ENCODE data around the gene ATP1B2. TPM values are rescaled to one million over a fixed set of nuclear protein-coding genes. Genes with fewer than 3 reads are reported as not detected.
A peak's percentile ranks its signal among the peaks of the same experiment; 100 is the strongest.

ATP1B2 gene
- total and polyA plus RNA-seq, 7 donors = 0.36 to 5.7 (median 0.85) TPM

- peak within 1 kb of the TSS; percentile 98 for H3K27ac ChIP-seq
- DNase-seq = peak; percentile 97 to 98
- H3K4me1 ChIP-seq = peaks cover 29% of the 10 kb centered on the region
- no peaks in the 10 kb centered on the region for H3K27me3 ChIP-seq (ENCODE audit: insufficient read depth in 3 of 3, low read length in 2 of 3)
- peaks cover 0 to 19% of the 10 kb centered on the region in 2 donors for H3K36me3 ChIP-seq (ENCODE audit: insufficient read depth in 1 of 2, low read depth in 1 of 2)
- intact Hi-C loops (cut with DNase I) = loop anchor here in 1 of 2 donors (5.0 to 10.0 kb wide), 2 partner anchors 106 to 253 kb away; partner anchors contain the start of genes FGF11, MPDU1 and TMEM102
- peak within 1 kb of the TSS; percentile 88 for H3K4me3 ChIP-seq
- ATAC-seq = peak; percentile 84 to 91 (median 89)
- no peaks in the 10 kb centered on the region for H3K9me3 ChIP-seq
- TF ChIP-seq, protein P1, sequence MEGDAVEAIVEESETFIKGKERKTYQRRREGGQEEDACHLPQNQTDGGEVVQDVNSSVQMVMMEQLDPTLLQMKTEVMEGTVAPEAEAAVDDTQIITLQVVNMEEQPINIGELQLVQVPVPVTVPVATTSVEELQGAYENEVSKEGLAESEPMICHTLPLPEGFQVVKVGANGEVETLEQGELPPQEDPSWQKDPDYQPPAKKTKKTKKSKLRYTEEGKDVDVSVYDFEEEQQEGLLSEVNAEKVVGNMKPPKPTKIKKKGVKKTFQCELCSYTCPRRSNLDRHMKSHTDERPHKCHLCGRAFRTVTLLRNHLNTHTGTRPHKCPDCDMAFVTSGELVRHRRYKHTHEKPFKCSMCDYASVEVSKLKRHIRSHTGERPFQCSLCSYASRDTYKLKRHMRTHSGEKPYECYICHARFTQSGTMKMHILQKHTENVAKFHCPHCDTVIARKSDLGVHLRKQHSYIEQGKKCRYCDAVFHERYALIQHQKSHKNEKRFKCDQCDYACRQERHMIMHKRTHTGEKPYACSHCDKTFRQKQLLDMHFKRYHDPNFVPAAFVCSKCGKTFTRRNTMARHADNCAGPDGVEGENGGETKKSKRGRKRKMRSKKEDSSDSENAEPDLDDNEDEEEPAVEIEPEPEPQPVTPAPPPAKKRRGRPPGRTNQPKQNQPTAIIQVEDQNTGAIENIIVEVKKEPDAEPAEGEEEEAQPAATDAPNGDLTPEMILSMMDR (IDR thresholded peaks at IDR 0.05) = peak; percentile 99
- WGBS, 3 donors = 0% methylated on average over 51 of the region's 51 CpGs
These were observed 37.4 kb downstream of the ATP1B2 start, which contains the start of gene WRAP53 for GRCh38 chr17:7687908-7688807. WRAP53 (plus strand) TSS chr17:7688477; CDS start chr17:7688649, 172 bp downstream.

DNA sequence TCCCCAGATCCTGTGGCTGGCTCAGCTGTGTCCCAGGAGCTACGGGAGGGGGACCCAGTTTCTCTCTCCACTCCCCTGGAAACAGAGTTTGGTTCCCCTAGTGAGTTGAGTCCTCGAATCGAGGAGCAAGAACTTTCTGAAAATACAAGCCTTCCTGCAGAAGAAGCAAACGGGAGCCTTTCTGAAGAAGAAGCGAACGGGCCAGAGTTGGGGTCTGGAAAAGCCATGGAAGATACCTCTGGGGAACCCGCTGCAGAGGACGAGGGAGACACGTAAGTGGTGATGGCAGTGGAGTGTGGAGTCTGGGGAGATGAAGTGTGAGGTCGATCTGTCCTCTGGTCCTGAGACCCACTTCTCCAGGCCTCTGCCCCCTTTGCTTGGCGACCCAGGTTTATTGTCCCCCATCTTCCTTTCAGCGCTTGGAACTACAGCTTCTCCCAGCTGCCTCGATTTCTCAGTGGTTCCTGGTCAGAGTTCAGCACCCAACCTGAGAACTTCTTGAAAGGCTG is 38.1 kb downstream of the ATP1B2 start:
- peaks cover 0 to 26% of the 10 kb centered on the region in 2 donors for H3K36me3 ChIP-seq (ENCODE audit: insufficient read depth in 1 of 2, low read depth in 1 of 2)
- WGBS, 3 donors = 9 to 16% (median 13%) methylated on average over 13 of the region's 13 CpGs
- ATAC-seq = no peak

DNA sequence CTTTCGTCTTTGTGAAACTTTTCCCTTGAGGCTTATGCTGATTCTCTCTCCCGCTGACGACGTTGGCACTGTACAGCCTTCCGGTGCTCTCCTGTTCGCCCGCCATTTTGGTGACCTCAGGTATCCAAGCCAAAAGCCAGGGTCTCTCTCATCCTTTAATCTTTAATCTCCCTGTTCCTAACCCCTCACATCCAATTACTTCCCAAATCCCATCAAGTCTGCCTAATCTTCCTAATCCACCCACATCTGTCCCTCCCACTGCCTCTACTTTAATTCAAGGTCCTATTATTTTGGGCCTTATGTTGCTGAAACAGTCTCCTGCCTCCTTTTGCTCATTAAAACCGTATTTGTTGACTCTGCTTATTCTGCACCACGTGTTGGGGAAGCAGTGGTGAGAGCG is 44.9 kb downstream of the ATP1B2 start:
- TF ChIP-seq, protein P1 (IDR thresholded peaks at IDR 0.05) = no peak

More for the DNA sequence above, 38.1 kb downstream of the ATP1B2 start:
- DNase-seq = no peak
- TF ChIP-seq, protein P1 (IDR thresholded peaks at IDR 0.05) = no peak
- H3K4me3 ChIP-seq = peak overlapping the region; percentile 88
- H3K27ac ChIP-seq = peak overlapping the region; percentile 67
- intact Hi-C loops (cut with DNase I) = loop anchor here in 1 of 2 donors (5.0 to 10.0 kb wide), 2 partner anchors 107 to 254 kb away; partner anchors contain the start of genes FGF11, MPDU1 and TMEM102
- no peaks in the 10 kb centered on the region for H3K27me3 ChIP-seq (ENCODE audit: insufficient read depth in 3 of 3, low read length in 2 of 3)
- H3K9me3 ChIP-seq = no peaks in the 10 kb centered on the region
- peaks cover 29% of the 10 kb centered on the region for H3K4me1 ChIP-seq

GRCh38 chr17:7697828-7698588 is 47.3 kb downstream of the ATP1B2 start:
- ATAC-seq = no peak

More for the DNA sequence above, 44.9 kb downstream of the ATP1B2 start:
- Histone ChIP-seq H3K27me3 (ENCODE audit: insufficient read depth in 3 of 3, low read length in 2 of 3) (no peaks in the 10 kb centered on the region), H3K4me3 (no peak overlapping the region), H3K4me1 (no peaks in the 10 kb centered on the region), H3K27ac (no peak overlapping the region), H3K9me3 (no peaks in the 10 kb centered on the region), H3K36me3 (ENCODE audit: insufficient read depth in 1 of 2, low read depth in 1 of 2) (peaks cover 0 to 32% of the 10 kb centered on the region in 2 donors)
- 94% methylated on average over 10 of the region's 10 CpGs for WGBS, 3 donors
- intact Hi-C loops (cut with DNase I) = no loop called here
- DNase-seq (no peak), ATAC-seq (no peak)

More at GRCh38 chr17:7697828-7698588, 47.3 kb downstream of the ATP1B2 start:
- TF ChIP-seq, protein P1 (IDR thresholded peaks at IDR 0.05) = no peak
- Histone ChIP-seq H3K27me3 (ENCODE audit: insufficient read depth in 3 of 3, low read length in 2 of 3) (peaks cover 0 to 8% (median under 1%) of the 10 kb centered on the region in 3 donors), H3K36me3 (ENCODE audit: insufficient read depth in 1 of 2, low read depth in 1 of 2) (peaks cover 7 to 46% of the 10 kb centered on the region in 2 donors), H3K4me3 (no peak overlapping the region), H3K27ac (no peak overlapping the region), H3K9me3 (no peaks in the 10 kb centered on the region), H3K4me1 (no peaks in the 10 kb centered on the region)
- 95 to 99% (median 99%) methylated on average over 4 of the region's 4 CpGs for WGBS, 3 donors
- DNase-seq = no peak
- intact Hi-C loops (cut with DNase I) = no loop called here
